ENCODE measurements around the gene ARNT2. TPM values are rescaled to one million over a fixed set of nuclear protein-coding genes. Genes with fewer than 3 reads are reported as not detected.

Gene ARNT2
- total RNA-seq, 2 donors from 2014 or later, result not detected

GRCh38 chr15:80558631-80559319 lies 154.6 kb downstream of the ARNT2 start:
- Mint-ChIP-seq H3K9me3 (no peaks in the 10 kb centered on the region), H3K27ac (no peak overlapping the region), H3K36me3 (no peaks in the 10 kb centered on the region)
- no peak for ATAC-seq
- no peak for DNase-seq (ENCODE audit: low spot score in 2 of 2)

- DNase-seq (ENCODE audit: low spot score in 2 of 2), result no peak
- no peaks in the 10 kb centered on the region for H3K9me3 Mint-ChIP-seq
These were observed 155.1 kb downstream of the ARNT2 start for GRCh38 chr15:80559320-80559693.

GRCh38 chr15:80559761-80560160 lies 155.6 kb downstream of the ARNT2 start:
- Mint-ChIP-seq H3K9me3 (no peaks in the 10 kb centered on the region), H3K27ac (no peak overlapping the region), H3K36me3 (no peaks in the 10 kb centered on the region)
- DNase-seq (ENCODE audit: low spot score in 2 of 2) (no peak), ATAC-seq (no peak)

More at GRCh38 chr15:80559320-80559693, 155.1 kb downstream of the ARNT2 start:
- no peak overlapping the region for H3K27ac Mint-ChIP-seq
- ATAC-seq, result no peak
- H3K36me3 Mint-ChIP-seq, result no peaks in the 10 kb centered on the region

GRCh38 chr15:80560601-80561400 lies 156.6 kb downstream of the ARNT2 start:
- Mint-ChIP-seq H3K27ac (no peak overlapping the region), H3K36me3 (no peaks in the 10 kb centered on the region), H3K9me3 (no peaks in the 10 kb centered on the region)
- ATAC-seq, result peak in 1 of 2 donors; percentile 49
- no peak for DNase-seq (ENCODE audit: low spot score in 2 of 2)

GRCh38 chr15:80561500-80561899 lies 157.3 kb downstream of the ARNT2 start:
- DNase-seq (ENCODE audit: low spot score in 2 of 2) (no peak), ATAC-seq (no peak)
- no peak overlapping the region for H3K27ac Mint-ChIP-seq
- no peaks in the 10 kb centered on the region for H3K9me3 Mint-ChIP-seq
- no peaks in the 10 kb centered on the region for H3K36me3 Mint-ChIP-seq

- no peaks in the 10 kb centered on the region for H3K9me3 Mint-ChIP-seq
- no peaks in the 10 kb centered on the region for H3K36me3 Mint-ChIP-seq
- no peak overlapping the region for H3K27ac Mint-ChIP-seq
- DNase-seq (ENCODE audit: low spot score in 2 of 2) (no peak), ATAC-seq (no peak)
These were observed 157.9 kb downstream of the ARNT2 start for GRCh38 chr15:80562033-80562432.

- H3K27ac Mint-ChIP-seq, result no peak overlapping the region
- no peaks in the 10 kb centered on the region for H3K9me3 Mint-ChIP-seq
- DNase-seq (ENCODE audit: low spot score in 2 of 2) (no peak), ATAC-seq (no peak)
- no peaks in the 10 kb centered on the region for H3K36me3 Mint-ChIP-seq
These were observed 158.7 kb downstream of the ARNT2 start for GRCh38 chr15:80562846-80563245.

GRCh38 chr15:80563372-80563997 lies 159.3 kb downstream of the ARNT2 start:
- Mint-ChIP-seq H3K36me3 (no peaks in the 10 kb centered on the region), H3K9me3 (no peaks in the 10 kb centered on the region), H3K27ac (peak overlapping the region in 1 of 2 donors; percentile 18)
- DNase-seq (ENCODE audit: low spot score in 2 of 2) (no peak), ATAC-seq (no peak)

GRCh38 chr15:80564056-80564455 lies 159.9 kb downstream of the ARNT2 start:
- H3K27ac Mint-ChIP-seq, result no peak overlapping the region
- no peaks in the 10 kb centered on the region for H3K36me3 Mint-ChIP-seq
- ATAC-seq, result no peak
- H3K9me3 Mint-ChIP-seq, result no peaks in the 10 kb centered on the region
- no peak for DNase-seq (ENCODE audit: low spot score in 2 of 2)

GRCh38 chr15:80565398-80565797 lies 161.2 kb downstream of the ARNT2 start:
- Mint-ChIP-seq H3K27ac (no peak overlapping the region), H3K36me3 (no peaks in the 10 kb centered on the region), H3K9me3 (no peaks in the 10 kb centered on the region)
- ATAC-seq (no peak), DNase-seq (ENCODE audit: low spot score in 2 of 2) (no peak)

GRCh38 chr15:80565988-80566387 lies 161.8 kb downstream of the ARNT2 start:
- ATAC-seq (no peak), DNase-seq (ENCODE audit: low spot score in 2 of 2) (no peak)
- H3K36me3 Mint-ChIP-seq, result no peaks in the 10 kb centered on the region
- H3K9me3 Mint-ChIP-seq, result no peaks in the 10 kb centered on the region
- no peak overlapping the region for H3K27ac Mint-ChIP-seq

- peak; percentile 36 to 63 for ATAC-seq
- Mint-ChIP-seq H3K36me3 (no peaks in the 10 kb centered on the region), H3K27ac (peak overlapping the region in 1 of 2 donors; percentile 57), H3K9me3 (no peaks in the 10 kb centered on the region)
- DNase-seq (ENCODE audit: low spot score in 2 of 2), result peak in 1 of 2 donors; percentile 18
These were observed 163.6 kb downstream of the ARNT2 start for GRCh38 chr15:80567721-80568157.

- Mint-ChIP-seq H3K27ac (no peak overlapping the region), H3K9me3 (no peaks in the 10 kb centered on the region), H3K36me3 (no peaks in the 10 kb centered on the region)
- DNase-seq (ENCODE audit: low spot score in 2 of 2) (peak in 1 of 2 donors; percentile 12), ATAC-seq (peak in 1 of 2 donors; percentile 80)
These were observed 164.1 kb downstream of the ARNT2 start for GRCh38 chr15:80568298-80568697.

GRCh38 chr15:80568876-80569605 lies 164.9 kb downstream of the ARNT2 start:
- no peak overlapping the region for H3K27ac Mint-ChIP-seq
- H3K36me3 Mint-ChIP-seq, result no peaks in the 10 kb centered on the region
- DNase-seq (ENCODE audit: low spot score in 2 of 2) (no peak), ATAC-seq (no peak)
- H3K9me3 Mint-ChIP-seq, result no peaks in the 10 kb centered on the region

GRCh38 chr15:80569656-80570055 lies 165.5 kb downstream of the ARNT2 start:
- Mint-ChIP-seq H3K27ac (no peak overlapping the region), H3K9me3 (no peaks in the 10 kb centered on the region), H3K36me3 (no peaks in the 10 kb centered on the region)
- DNase-seq (ENCODE audit: low spot score in 2 of 2) (no peak), ATAC-seq (no peak)

GRCh38 chr15:80570553-80570952 lies 166.4 kb downstream of the ARNT2 start:
- H3K27ac Mint-ChIP-seq, result no peak overlapping the region
- DNase-seq (ENCODE audit: low spot score in 2 of 2) (no peak), ATAC-seq (no peak)
- H3K9me3 Mint-ChIP-seq, result no peaks in the 10 kb centered on the region
- no peaks in the 10 kb centered on the region for H3K36me3 Mint-ChIP-seq

GRCh38 chr15:80572337-80572736 lies 168.2 kb downstream of the ARNT2 start:
- Mint-ChIP-seq H3K36me3 (no peaks in the 10 kb centered on the region), H3K27ac (no peak overlapping the region), H3K9me3 (no peaks in the 10 kb centered on the region)
- no peak for DNase-seq (ENCODE audit: low spot score in 2 of 2)
- ATAC-seq, result no peak
